ENCODE measurements around the gene UCHL5.

- TF ChIP-seq YY1 (IDR thresholded peaks at IDR 0.05), result no peak
- TF ChIP-seq TAF1 (conservative IDR thresholded peaks at IDR 0.05), result no peak
- no peak for TF ChIP-seq CTCF (IDR thresholded peaks at IDR 0.05; ENCODE audit: low read depth, low read length, missing input control)
- no peak for TF ChIP-seq MAX (IDR thresholded peaks at IDR 0.05)
- no peak for TF ChIP-seq EGR1 (IDR thresholded peaks at IDR 0.05; ENCODE audit: low read depth in 2 of 2)
- no peak for TF ChIP-seq REST (IDR thresholded peaks at IDR 0.05)
- TF ChIP-seq FOXA1 (IDR thresholded peaks at IDR 0.05), result no peak
- TF ChIP-seq GABPA (IDR thresholded peaks at IDR 0.05 in 1 of 2, conservative IDR thresholded peaks at IDR 0.05 in 1 of 2), result no peak
- TF ChIP-seq RAD21 (IDR thresholded peaks at IDR 0.05), result no peak
- TF ChIP-seq SP1 (IDR thresholded peaks at IDR 0.05), result no peak
- no peak for TF ChIP-seq ATF3 (IDR thresholded peaks at IDR 0.05)
- TF ChIP-seq NR2F2 (IDR thresholded peaks at IDR 0.05), result no peak
- no peak for TF ChIP-seq ZBTB33 (IDR thresholded peaks at IDR 0.05)
- no peak for TF ChIP-seq HNF4G (IDR thresholded peaks at IDR 0.05)
Observed at GRCh38 chr1:193042766-193043691, 16.1 kb downstream of the UCHL5 start.
